HepG2 (cell line): ENCODE measurements around the gene LGALS9. TPM values are rescaled to one million over a fixed set of nuclear protein-coding genes. Genes with fewer than 3 reads are reported as not detected.

Experiments used
- ATAC-seq: fragments of 200-7000 bp; cut with Tn5 transposase; 3 replicates; pipeline ENCODE4 v1.9.1; 2020; ENCODE audit warnings: mild to moderate bottlenecking, moderate library complexity
- BruUV-seq: library from RNA; stranded (reverse); fragments of 400-500 nt; replicated peaks from 2 replicates; lab custom pipeline; 2021; lab: Mats Ljungman, UMichigan
- CTCF ChIA-PET: fragments of 300-600 bp; formaldehyde crosslinking; extraction: SDS; loops from one replicate; lab custom pipeline; 2021; ENCODE audit warnings: low total read pairs, inconsistent platforms, low intra/inter-chr PET ratio; lab: Yijun Ruan, JAX
- POLR2A ChIA-PET: fragments of 350-600 bp; sonication (Branson Sonifier 250); formaldehyde crosslinking; loops from one replicate; lab custom pipeline; 2020; ENCODE audit warnings: antibody characterized with exemption, inconsistent platforms; lab: Yijun Ruan, JAX
- DNase-seq: peaks from one replicate; pipeline ENCODE4 v3.0.0-alpha.2; 2015; ENCODE audit warnings: low spot score
- FAIRE-seq: peaks from 3 replicates; lab custom pipeline; 2011; peaks lifted over from hg19 to GRCh38; lab: Jason Lieb, UNC
- H2AFZ ChIP-seq: one replicate; pipeline ENCODE4 v1.6.1; 2011; ENCODE audit warnings: low read length, inconsistent platforms
- H3K27ac ChIP-seq: fragments of 300-600 bp; 3 replicates; pipeline ENCODE4 v1.8.0; 2011; ENCODE audit warnings: mixed run types, mild to moderate bottlenecking, mixed read lengths, low read length, inconsistent platforms; ENCODE audit not compliant: insufficient read depth; ENCODE audit errors: extremely low read length
- H3K27me3 ChIP-seq, 2 experiments: fragments of 200-600 bp in 1 of 2; 2 replicates in 1 of 2; 3 replicates in 1 of 2; pipeline versions ENCODE4 v1.6.0 to v1.8.0; 2011; ENCODE audit warnings: low read length in 2 of 2, mild to moderate bottlenecking in 2 of 2, moderate library complexity in 2 of 2, inconsistent platforms in 1 of 2; ENCODE audit not compliant: insufficient read depth in 2 of 2, control insufficient read depth in 1 of 2
- H3K36me3 ChIP-seq, 2 experiments: fragments of 200-600 bp in 1 of 2; replicated peaks in 1 of 2; 2 replicates in 1 of 2; 3 replicates in 1 of 2; pipeline versions ENCODE4 v1.5.1 to v1.8.0; 2011; ENCODE audit warnings: low read length in 2 of 2, inconsistent platforms in 1 of 2; ENCODE audit not compliant: insufficient read depth in 2 of 2, control insufficient read depth in 1 of 2
- H3K4me1 ChIP-seq: 2 replicates; pipeline ENCODE4 v1.5.1; 2012; ENCODE audit warnings: low read length, inconsistent platforms; ENCODE audit not compliant: insufficient read depth
- H3K4me2 ChIP-seq: 2 replicates; pipeline ENCODE4 v1.6.0; 2011; ENCODE audit warnings: low read depth, low read length, inconsistent platforms
- H3K4me3 ChIP-seq, 3 experiments: fragments of 200-600 bp in 1 of 3; sonication (generic), shearing (Covaris generic) in 1 of 3; replicated peaks in 1 of 3; 2 replicates each; pipeline ENCODE4 v1.5.1; 2011 to 2016; ENCODE audit warnings: low read length in 3 of 3, inconsistent platforms in 2 of 3, low read depth in 2 of 3, mild to moderate bottlenecking in 2 of 3, control low read depth in 1 of 3, mixed read lengths in 1 of 3; ENCODE audit not compliant: insufficient read depth in 1 of 3
- H3K79me2 ChIP-seq: one replicate; pipeline ENCODE4 v1.6.1; 2011; ENCODE audit warnings: low read length, inconsistent platforms; ENCODE audit not compliant: insufficient read depth
- H3K9ac ChIP-seq: 2 replicates; pipeline ENCODE4 v1.6.0; 2011; ENCODE audit warnings: mild to moderate bottlenecking, low read depth, low read length, inconsistent platforms; ENCODE audit not compliant: insufficient read depth
- H3K9me3 ChIP-seq: 2 replicates; pipeline ENCODE4 v1.5.1; 2012; ENCODE audit warnings: mild to moderate bottlenecking, low read length
- H4K20me1 ChIP-seq: 2 replicates; pipeline ENCODE4 v1.6.0; 2011; ENCODE audit warnings: inconsistent platforms, mild to moderate bottlenecking, low read length, moderate library complexity; ENCODE audit not compliant: insufficient read depth
- GATAD2A ChIP-seq: IDR thresholded peaks from 2 replicates; pipeline ENCODE4 v1.6.1; 2016
- GPN1 ChIP-seq: sonication (generic); formaldehyde crosslinking; IDR thresholded peaks from 2 replicates; pipeline ENCODE4 v1.5.1; 2020; ENCODE audit warnings: missing genetic modification reagents, borderline replicate concordance
- RAD21 ChIP-seq: fragments of 450-650 bp; formaldehyde crosslinking; IDR thresholded peaks from 2 replicates; pipeline ENCODE4 v1.5.0; 2020; ENCODE audit warnings: mild to moderate bottlenecking
- SMC3 ChIP-seq: IDR thresholded peaks from 2 replicates; pipeline ENCODE4 v1.6.1; 2011; ENCODE audit warnings: low read length, improper control_type of control experiment
- STAG1 ChIP-seq: sonication (generic); formaldehyde crosslinking; IDR thresholded peaks from 2 replicates; pipeline ENCODE4 v1.4.0; 2020; ENCODE audit warnings: missing genetic modification reagents
- THAP11 ChIP-seq: IDR thresholded peaks from 2 replicates; pipeline ENCODE4 v1.6.1; 2016; ENCODE audit warnings: missing biosample characterization, missing genetic modification reagents
- ZNF232 ChIP-seq: sonication (generic); formaldehyde crosslinking; IDR thresholded peaks from 2 replicates; pipeline ENCODE4 v1.4.0; 2020; ENCODE audit warnings: missing genetic modification reagents, borderline replicate concordance
- ZNF768 ChIP-seq: sonication (generic); formaldehyde crosslinking; IDR thresholded peaks from 2 replicates; pipeline ENCODE4 v1.4.0; 2020; ENCODE audit warnings: missing genetic modification reagents
- ZNF792 ChIP-seq: IDR thresholded peaks from 2 replicates; pipeline ENCODE4 v1.6.1; 2016
- WGBS: methylation state at CpG from one replicate; pipeline ENCODE4 v1.1.6; 2017; ENCODE audit warnings: low lambda C conversion rate; 5-methylcytosine and 5-hydroxymethylcytosine counted together
- in situ Hi-C: cut with HindIII; loops from 2 replicates; pipeline ENCODE4 v1.10.0; 2017; ENCODE audit warnings: low pct_unique_long_range_greater_than_20kb; ENCODE audit not compliant: extremely low pct_ligation_motif_present
- intact Hi-C: fragments of 100-400 bp; cut with micrococcal nuclease; formaldehyde crosslinking; loops from one replicate; pipeline ENCODE4 v1.10.0; 2022; ENCODE audit not compliant: unreplicated experiment
- polyA plus RNA-seq, 8 experiments: library from polyadenylated mRNA; depleted of rRNA in 3 of 8; stranded (reverse) in 7 of 8; unstranded in 1 of 8; fragments of >200 nt; fragmentation: Illumina TruSeq in 4 of 8; extraction: Trizol in 4 of 8; gene quantifications; 2 replicates each; pipeline versions ENCODE4 v1.2.1 to v1.2.3, GENCODE V29; 2011 to 2016; ENCODE audit warnings: low read depth in 4 of 8, missing spikeins in 1 of 8, mixed read lengths in 1 of 8; ENCODE audit not compliant: insufficient read depth in 1 of 8
- total RNA-seq, 5 experiments: library from RNA; depleted of rRNA; stranded (reverse); fragments of >200 nt; fragmentation: Illumina TruSeq; extraction: Trizol; gene quantifications; 2 replicates each; pipeline ENCODE4 v1.2.3, GENCODE V29; 2016; ENCODE audit warnings: low read depth in 1 of 5
- TF ChIP-seq, protein P1 (sequence below): sonication (generic); formaldehyde crosslinking; IDR thresholded peaks from 2 replicates; pipeline ENCODE4 v1.5.0; 2020; ENCODE audit warnings: mild to moderate bottlenecking, missing genetic modification reagents, moderate library complexity

LGALS9 gene
- total and polyA plus RNA-seq, 2 of the 13 experiments (the other 11 are each of a cell fraction or from before 2014, with no cell fraction given) = 0.40 to 1.4 TPM

DNA sequence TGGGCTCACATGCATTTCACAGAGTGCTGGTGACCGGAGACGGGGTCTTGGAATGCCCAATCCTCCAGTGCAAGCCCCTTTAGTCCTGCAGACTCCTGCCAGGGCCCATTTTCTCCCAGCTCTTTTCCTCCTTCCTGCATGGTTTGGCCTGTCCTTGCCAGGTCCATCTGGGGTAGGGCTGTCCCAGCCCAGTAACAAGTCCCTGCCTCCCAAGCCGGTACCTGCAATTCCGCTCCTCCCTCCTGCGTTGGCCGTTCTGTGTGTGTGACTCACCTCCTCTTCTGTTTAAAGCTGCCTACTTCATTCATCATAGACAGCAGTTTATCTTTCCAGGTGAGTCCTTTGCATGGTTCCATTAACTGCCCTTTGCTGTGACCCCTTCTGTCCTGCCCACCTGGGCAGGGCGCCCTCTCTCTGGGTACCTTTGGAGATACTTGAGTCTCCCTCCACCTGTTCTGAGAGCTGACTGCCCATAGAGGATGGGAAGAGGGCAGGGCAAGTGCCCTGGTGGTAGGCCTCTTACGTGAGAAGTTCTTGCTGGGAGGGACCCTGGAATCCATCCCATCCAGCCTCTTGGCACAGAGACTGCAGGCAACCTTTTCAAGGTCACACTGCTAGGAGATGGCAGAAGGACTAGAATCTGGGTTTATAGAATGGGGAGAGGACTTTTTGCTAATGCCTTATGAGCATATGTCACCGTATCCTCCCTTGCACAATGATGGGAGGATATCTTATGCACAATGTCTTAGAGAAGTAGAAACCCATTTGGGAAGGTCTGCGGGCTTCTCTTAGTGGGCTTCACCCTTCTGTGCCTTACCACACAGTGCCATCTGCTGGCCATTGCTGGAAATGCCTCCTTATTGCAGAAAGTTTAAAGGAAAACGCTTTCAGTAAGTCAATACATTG, 29.7 kb upstream of the LGALS9 start:
- POLR2A ChIA-PET = no interaction called here
- peak; percentile 90 for FAIRE-seq
- 83% methylated on average over 11 of the region's 11 CpGs for WGBS

More for the DNA sequence above, 29.7 kb upstream of the LGALS9 start:
- DNase-seq (peak; percentile 56), ATAC-seq (peak; percentile 17; the same call in 2 of the 3 replicates)
- intact Hi-C loops (loop anchor here (1.0 to 10.0 kb wide), 4 partner anchors 31 to 367 kb away; no protein-coding TSS in a partner anchor), in situ Hi-C loops (no loop called here)
- H3K27me3 ChIP-seq = no peaks in the 10 kb centered on the region
- 0 out of 2 replicates have a peak, but pooled peaks have one; percentile 29 for TF ChIP-seq THAP11 (CRISPR knock-in tag)
- peak; percentile 73 for TF ChIP-seq SMC3
- TF ChIP-seq ZNF232 (CRISPR knock-in tag) = no peak
- TF ChIP-seq GPN1 (CRISPR knock-in tag) = no peak
- TF ChIP-seq ZNF768 (CRISPR knock-in tag) = peak; percentile 67
- peak; percentile 90 for TF ChIP-seq STAG1 (CRISPR knock-in tag)
- no peak for TF ChIP-seq ZNF792 (CRISPR knock-in tag)
- TF ChIP-seq RAD21 (CRISPR knock-in tag) = peak; percentile 67
- 0 out of 2 replicates have a peak, but pooled peaks have one; percentile 14 for TF ChIP-seq GATAD2A (CRISPR knock-in tag)
- TF ChIP-seq, protein P1, sequence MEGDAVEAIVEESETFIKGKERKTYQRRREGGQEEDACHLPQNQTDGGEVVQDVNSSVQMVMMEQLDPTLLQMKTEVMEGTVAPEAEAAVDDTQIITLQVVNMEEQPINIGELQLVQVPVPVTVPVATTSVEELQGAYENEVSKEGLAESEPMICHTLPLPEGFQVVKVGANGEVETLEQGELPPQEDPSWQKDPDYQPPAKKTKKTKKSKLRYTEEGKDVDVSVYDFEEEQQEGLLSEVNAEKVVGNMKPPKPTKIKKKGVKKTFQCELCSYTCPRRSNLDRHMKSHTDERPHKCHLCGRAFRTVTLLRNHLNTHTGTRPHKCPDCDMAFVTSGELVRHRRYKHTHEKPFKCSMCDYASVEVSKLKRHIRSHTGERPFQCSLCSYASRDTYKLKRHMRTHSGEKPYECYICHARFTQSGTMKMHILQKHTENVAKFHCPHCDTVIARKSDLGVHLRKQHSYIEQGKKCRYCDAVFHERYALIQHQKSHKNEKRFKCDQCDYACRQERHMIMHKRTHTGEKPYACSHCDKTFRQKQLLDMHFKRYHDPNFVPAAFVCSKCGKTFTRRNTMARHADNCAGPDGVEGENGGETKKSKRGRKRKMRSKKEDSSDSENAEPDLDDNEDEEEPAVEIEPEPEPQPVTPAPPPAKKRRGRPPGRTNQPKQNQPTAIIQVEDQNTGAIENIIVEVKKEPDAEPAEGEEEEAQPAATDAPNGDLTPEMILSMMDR (CRISPR knock-in tag) = peak; percentile 85
- CTCF ChIA-PET = interaction anchor here (0.8 to 5.3 kb wide), 12 partner anchors 32 to 365 kb away, joined by 3 to 66 read pairs (median 4); partner anchors contain the start of gene KSR1
- no peaks in the 10 kb centered on the region for H3K79me2 ChIP-seq
- H3K4me2 ChIP-seq = no peak overlapping the region
- no peak overlapping the region for H3K9ac ChIP-seq
- peaks cover 4% of the 10 kb centered on the region; the same call in 1 of the 2 replicates for H4K20me1 ChIP-seq
- H3K9me3 ChIP-seq = no peaks in the 10 kb centered on the region
- H3K27ac ChIP-seq = no peak overlapping the region
- H2AFZ ChIP-seq = no peak overlapping the region
- H3K4me1 ChIP-seq = no peaks in the 10 kb centered on the region
- BruUV-seq = no TSS peak
- H3K4me3 ChIP-seq = no peak overlapping the region
- peaks cover 29 to 54% of the 10 kb centered on the region in 2 experiments for H3K36me3 ChIP-seq
